K562 (cell line): ENCODE results near the gene COPS6. TPM values are rescaled to one million over a fixed set of nuclear protein-coding genes. Genes with fewer than 3 reads are reported as not detected.

Experiments used
- ATAC-seq: fragments of 200-7000 bp; cut with Tn5 transposase; 3 replicates; pipeline ENCODE4 v1.9.1; 2020; ENCODE audit warnings: moderate library complexity
- BruUV-seq: library from RNA; stranded (reverse); fragments of 400-500 nt; replicated peaks from 2 replicates; lab custom pipeline; 2021; lab: Mats Ljungman, UMichigan
- CTCF ChIA-PET: fragments of 300-600 bp; formaldehyde crosslinking; extraction: SDS; loops from one replicate; lab custom pipeline; 2021; ENCODE audit warnings: low intra/inter-chr PET ratio; lab: Yijun Ruan, JAX
- POLR2A ChIA-PET: fragments of 300-600, 350-650 bp; sonication (Branson Sonifier 250); formaldehyde crosslinking; extraction: SDS; loops from one replicate; lab custom pipeline; 2021; ENCODE audit warnings: antibody characterized with exemption, inconsistent platforms; lab: Yijun Ruan, JAX
- DNase-seq, 4 experiments: peaks; one replicate each; pipeline versions ENCODE4 v3.0.0 to v3.0.0-alpha.2; 2011 to 2018; ENCODE audit warnings: low spot score in 3 of 4, mixed read lengths in 3 of 4; ENCODE audit errors: extremely low read depth in 1 of 4
- FAIRE-seq: peaks from 2 replicates; lab custom pipeline; 2011; peaks lifted over from hg19 to GRCh38; lab: Jason Lieb, UNC
- H2AFZ ChIP-seq: 2 replicates; pipeline ENCODE4 v1.6.0; 2011; ENCODE audit warnings: low read depth, low read length, control low read depth, inconsistent platforms
- H3K27ac ChIP-seq: fragments of 200-600 bp; 3 replicates; pipeline ENCODE4 v1.8.0; 2011; ENCODE audit warnings: low read depth, mild to moderate bottlenecking, control low read depth, inconsistent platforms, low read length, moderate library complexity, mixed read lengths; ENCODE audit errors: extremely low read depth
- H3K27me3 ChIP-seq, 2 experiments: fragments of 300-600 bp in 1 of 2; 2 replicates in 1 of 2; 3 replicates in 1 of 2; pipeline versions ENCODE4 v1.6.0 to v1.8.0; 2011; ENCODE audit warnings: inconsistent platforms in 2 of 2, low read length in 2 of 2, mild to moderate bottlenecking in 1 of 2, mixed read lengths in 1 of 2, moderate library complexity in 1 of 2; ENCODE audit not compliant: control insufficient read depth in 2 of 2, insufficient read depth in 2 of 2
- H3K36me3 ChIP-seq: fragments of 300-600 bp; 3 replicates; pipeline ENCODE4 v1.8.0; 2011; ENCODE audit warnings: mild to moderate bottlenecking, low read length, inconsistent platforms; ENCODE audit not compliant: control insufficient read depth, insufficient read depth
- H3K4me1 ChIP-seq, 2 experiments: fragments of 200-600 bp in 1 of 2; replicated peaks in 1 of 2; 2 replicates in 1 of 2; 3 replicates in 1 of 2; pipeline versions ENCODE4 v1.5.1 to v1.8.0; 2011; ENCODE audit warnings: inconsistent platforms in 2 of 2, low read length in 2 of 2, mild to moderate bottlenecking in 1 of 2, mixed read lengths in 1 of 2, moderate library complexity in 1 of 2; ENCODE audit not compliant: control insufficient read depth in 2 of 2, insufficient read depth in 2 of 2
- H3K4me2 ChIP-seq: 2 replicates; pipeline ENCODE4 v1.6.1; 2011; ENCODE audit warnings: low read length, control low read depth, inconsistent platforms, mixed read lengths; ENCODE audit not compliant: insufficient read depth
- H3K4me3 ChIP-seq: fragments of 200-600 bp; sonication (generic), shearing (Covaris generic); 2 replicates; pipeline ENCODE4 v1.5.1; 2016; ENCODE audit warnings: control low read depth, inconsistent platforms
- H3K79me2 ChIP-seq: fragments of 200-600 bp; 3 replicates; pipeline ENCODE4 v1.8.0; 2011; ENCODE audit warnings: low read length, inconsistent platforms; ENCODE audit not compliant: control insufficient read depth, insufficient read depth
- H3K9ac ChIP-seq, 2 experiments: 2 replicates each; pipeline versions ENCODE4 v1.6.0 to v1.6.1; 2011; ENCODE audit warnings: low read depth in 2 of 2, low read length in 2 of 2, control low read depth in 1 of 2, inconsistent platforms in 1 of 2, mild to moderate bottlenecking in 1 of 2, mixed read lengths in 1 of 2; ENCODE audit not compliant: insufficient read depth in 1 of 2
- H3K9me1 ChIP-seq: one replicate; pipeline ENCODE4 v1.6.0; 2011; ENCODE audit warnings: inconsistent platforms, mild to moderate bottlenecking, low read length, moderate library complexity; ENCODE audit not compliant: control insufficient read depth, insufficient read depth
- H3K9me3 ChIP-seq: replicated peaks from 2 replicates; pipeline ENCODE4 v1.5.1; 2011; ENCODE audit warnings: low read depth, low read length, inconsistent platforms; ENCODE audit not compliant: control insufficient read depth, insufficient read depth
- H4K20me1 ChIP-seq: replicated peaks from 2 replicates; pipeline ENCODE4 v1.6.1; 2011; ENCODE audit warnings: low read length, inconsistent platforms, mixed read lengths; ENCODE audit not compliant: control insufficient read depth, insufficient read depth
- HOXB6 ChIP-seq: fragments of 250-450 bp; sonication (Bioruptor Pico); IDR thresholded peaks from 2 replicates; pipeline ENCODE4 v1.5.1; 2022; ENCODE audit warnings: mild to moderate bottlenecking, borderline replicate concordance
- RERE ChIP-seq: sonication (generic); formaldehyde crosslinking; IDR thresholded peaks from 2 replicates; pipeline ENCODE4 v1.8.0; 2023; ENCODE audit warnings: missing genetic modification reagents, mild to moderate bottlenecking, borderline replicate concordance
- TRIM25 ChIP-seq: fragments of 450-650 bp; IDR thresholded peaks from 2 replicates; pipeline ENCODE4 v1.7.0; 2016; ENCODE audit warnings: borderline replicate concordance
- ZNF407 ChIP-seq: fragments of 450-650 bp; IDR thresholded peaks from 2 replicates; pipeline ENCODE4 v1.6.1; 2016; ENCODE audit warnings: low read depth
- ZNF551 ChIP-seq: fragments of 250-450 bp; sonication (Bioruptor Pico); IDR thresholded peaks from 2 replicates; pipeline ENCODE4 v1.5.0; 2021; ENCODE audit warnings: mild to moderate bottlenecking, moderate library complexity
- WGBS: fragments of 100-300 bp; shearing (Covaris generic); methylation state at CpG from one replicate; pipeline ENCODE4 v1.1.6; 2016; ENCODE audit warnings: low coverage, mixed read lengths; ENCODE audit not compliant: insufficient coverage; ENCODE audit errors: missing lambda C conversion rate; 5-methylcytosine and 5-hydroxymethylcytosine counted together
- in situ Hi-C: fragments of 300-500 bp; cut with MboI; formaldehyde crosslinking; loops from 4 replicates; pipeline ENCODE4 v1.15.0; 2018; ENCODE audit warnings: inconsistent platforms, mixed read lengths
- intact Hi-C: fragments of 100-400 bp; cut with micrococcal nuclease; formaldehyde crosslinking; loops from 2 replicates; pipeline ENCODE4 v1.14.2; 2022
- polyA plus RNA-seq, 8 experiments: library from polyadenylated mRNA; depleted of rRNA in 4 of 8; stranded (reverse) in 5 of 8; unstranded in 3 of 8; fragments of >200 nt; fragmentation: Nextera tagmentation in 2 of 8; fragmentation: Illumina TruSeq in 1 of 8; extraction: Ambion mirVana in 2 of 8; extraction: Trizol in 1 of 8; gene quantifications; 2 replicates each; pipeline versions ENCODE4 v1.2.1 to v1.2.3, GENCODE V29; 2011 to 2014; ENCODE audit warnings: inconsistent platforms in 1 of 8, missing spikeins in 1 of 8
- total RNA-seq, 7 experiments: library from RNA; depleted of rRNA in 6 of 7; stranded (reverse); fragments of >200 nt in 6 of 7; fragmentation: Illumina TruSeq in 2 of 7; extraction: Trizol in 2 of 7; gene quantifications; 2 replicates each; pipeline versions ENCODE4 v1.2.1 to v1.2.3, GENCODE V29; 2011 to 2021; ENCODE audit warnings: low replicate concordance in 1 of 7

COPS6 gene
- total and polyA plus RNA-seq, 9 of the 15 experiments (the other 6 are each of a cell fraction or from before 2014, with no cell fraction given) = 63.0 to 331 (median 168) TPM

- in situ Hi-C loops = no loop called here
- TF ChIP-seq ZNF407 (peak; percentile 38; the same call in 1 of the 2 replicates), ZNF551 (CRISPR knock-in tag) (no peak), TRIM25 (0 out of 2 replicates have a peak, but pooled peaks have one; percentile 38), HOXB6 (CRISPR knock-in tag) (no peak), RERE (CRISPR knock-in tag) (no peak)
Observed at GRCh38 chr7:100082978-100083377, 5.8 kb upstream of the COPS6 start.

More at GRCh38 chr7:100082978-100083377, 5.8 kb upstream of the COPS6 start:
- POLR2A ChIA-PET = interaction anchor here (0.6 to 4.4 kb wide), 16 partner anchors 9 to 346 kb away, joined by 3 to 20 read pairs (median 4); partner anchors contain the start of genes AP4M1, LAMTOR4, MCM7 and ZCWPW1
- Histone ChIP-seq H3K4me1 (peaks cover 18 to 31% of the 10 kb centered on the region in 2 experiments; a peak in 4 of 5 replicates), H3K4me3 (peak overlapping the region; percentile 67), H3K9ac (peak overlapping the region in 1 of 2 experiments; percentile 88; a peak in 3 of 4 replicates), H3K9me3 (no peaks in the 10 kb centered on the region), H2AFZ (peak overlapping the region; percentile 96), H3K9me1 (peaks cover 4% of the 10 kb centered on the region), H4K20me1 (no peaks in the 10 kb centered on the region), H3K27me3 (no peaks in the 10 kb centered on the region), H3K4me2 (peak overlapping the region; percentile 78), H3K27ac (peak overlapping the region; percentile 90), H3K36me3 (peaks cover 21% of the 10 kb centered on the region), H3K79me2 (peaks cover 35% of the 10 kb centered on the region)
- ATAC-seq (no peak), FAIRE-seq (no peak), DNase-seq (no peak)
- 40% methylated on average over 4 of the region's 4 CpGs for WGBS
- intact Hi-C loops = loop anchor here (1.0 to 5.0 kb wide), 4 partner anchors 18 to 71 kb away; partner anchors contain the start of genes AP4M1, CNPY4, MBLAC1 and MCM7
- CTCF ChIA-PET = interaction anchor here (2.2 kb wide), 1 partner anchor 170 kb away, joined by 8 read pairs; no protein-coding TSS in a partner anchor
- BruUV-seq = no TSS peak
